ENCODE results near the gene C15orf39.

DNA sequence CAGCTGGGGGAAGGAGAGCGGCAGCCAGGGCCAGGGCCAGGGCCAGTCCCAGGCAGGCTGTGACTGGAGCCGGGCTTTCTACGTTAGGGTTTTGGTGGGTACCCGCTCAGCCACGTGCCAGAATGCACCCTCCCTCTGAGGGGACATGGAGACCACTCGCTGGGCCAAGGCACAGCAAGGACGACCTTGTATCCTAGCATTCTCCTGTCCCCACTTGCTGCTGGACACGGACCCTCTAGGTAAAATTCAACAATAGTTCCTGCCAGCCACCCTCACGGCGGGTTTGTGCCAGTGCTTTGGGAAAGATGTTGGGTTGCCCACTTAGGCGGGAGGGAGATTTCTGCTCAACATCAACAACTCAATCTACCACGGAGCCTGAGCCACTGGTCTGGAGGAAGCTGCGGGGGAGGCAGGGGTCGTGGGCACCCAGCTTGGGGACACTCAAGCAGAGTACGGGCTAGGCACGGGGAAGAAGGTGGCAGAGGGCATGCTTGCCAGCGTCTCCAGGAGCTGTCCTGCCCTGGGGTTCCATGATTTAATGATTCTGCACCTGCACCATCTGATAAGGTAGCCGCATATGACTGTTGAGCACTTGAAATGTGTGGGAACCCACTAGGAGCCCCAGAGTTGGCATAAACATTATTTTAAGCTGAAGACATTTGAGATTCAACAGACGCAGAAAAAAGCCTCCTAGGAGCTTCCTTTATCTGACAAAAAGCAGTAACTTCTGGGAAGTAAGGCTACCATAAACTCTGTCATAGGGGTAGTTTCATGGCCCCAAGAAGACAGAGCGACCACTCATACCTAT, 22.5 kb upstream of the C15orf39 start:
- TF ChIP-seq POLR2AphosphoS5 (IDR thresholded peaks at IDR 0.05) (no peak), POLR2A (IDR thresholded peaks at IDR 0.05) (no peak)
- TF ChIP-seq, protein P1, sequence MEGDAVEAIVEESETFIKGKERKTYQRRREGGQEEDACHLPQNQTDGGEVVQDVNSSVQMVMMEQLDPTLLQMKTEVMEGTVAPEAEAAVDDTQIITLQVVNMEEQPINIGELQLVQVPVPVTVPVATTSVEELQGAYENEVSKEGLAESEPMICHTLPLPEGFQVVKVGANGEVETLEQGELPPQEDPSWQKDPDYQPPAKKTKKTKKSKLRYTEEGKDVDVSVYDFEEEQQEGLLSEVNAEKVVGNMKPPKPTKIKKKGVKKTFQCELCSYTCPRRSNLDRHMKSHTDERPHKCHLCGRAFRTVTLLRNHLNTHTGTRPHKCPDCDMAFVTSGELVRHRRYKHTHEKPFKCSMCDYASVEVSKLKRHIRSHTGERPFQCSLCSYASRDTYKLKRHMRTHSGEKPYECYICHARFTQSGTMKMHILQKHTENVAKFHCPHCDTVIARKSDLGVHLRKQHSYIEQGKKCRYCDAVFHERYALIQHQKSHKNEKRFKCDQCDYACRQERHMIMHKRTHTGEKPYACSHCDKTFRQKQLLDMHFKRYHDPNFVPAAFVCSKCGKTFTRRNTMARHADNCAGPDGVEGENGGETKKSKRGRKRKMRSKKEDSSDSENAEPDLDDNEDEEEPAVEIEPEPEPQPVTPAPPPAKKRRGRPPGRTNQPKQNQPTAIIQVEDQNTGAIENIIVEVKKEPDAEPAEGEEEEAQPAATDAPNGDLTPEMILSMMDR (IDR thresholded peaks at IDR 0.05) = no peak

All from prostate gland (tissue), 2 donors.